Aorta (tissue), 5 donors: ENCODE results near the gene HMGB3. TPM values are rescaled to one million over a fixed set of nuclear protein-coding genes. Genes with fewer than 3 reads are reported as not detected.

ENCODE experiments used
- ATAC-seq: fragments of 200-7000 bp; cut with Tn5 transposase; one replicate; pipeline ENCODE4 v1.9.1; 2022; ENCODE audit warnings: moderate library complexity; ENCODE audit not compliant: low FRiP score
- DNase-seq, 2 donors: peaks; one replicate each; pipeline ENCODE4 v3.0.0-alpha.2; 2020
- H3K27ac ChIP-seq, 2 donors: one replicate each; pipeline ENCODE4 v1.5.1; 2013; ENCODE audit warnings: low read length in 2 of 2, mild to moderate bottlenecking in 2 of 2, moderate library complexity in 2 of 2, control low read depth in 1 of 2, inconsistent platforms in 1 of 2, low read depth in 1 of 2
- H3K27me3 ChIP-seq, 2 donors: one replicate each; pipeline ENCODE4 v1.6.1; 2013; ENCODE audit warnings: control low read depth in 1 of 2, low read length in 1 of 2, mild to moderate bottlenecking in 1 of 2, moderate library complexity in 1 of 2; ENCODE audit not compliant: insufficient read depth in 2 of 2, control insufficient read depth in 1 of 2
- H3K36me3 ChIP-seq, 2 donors: one replicate each; pipeline ENCODE4 v1.6.1; 2013; ENCODE audit warnings: control low read depth in 1 of 2, low read length in 1 of 2, mild to moderate bottlenecking in 1 of 2; ENCODE audit not compliant: insufficient read depth in 2 of 2, control insufficient read depth in 1 of 2
- H3K4me1 ChIP-seq, 2 donors: one replicate each; pipeline ENCODE4 v1.6.1; 2013; ENCODE audit warnings: low read length in 2 of 2, control low read depth in 1 of 2, mild to moderate bottlenecking in 1 of 2, moderate library complexity in 1 of 2; ENCODE audit not compliant: insufficient read depth in 2 of 2, control insufficient read depth in 1 of 2
- H3K4me3 ChIP-seq, 2 donors: one replicate each; pipeline ENCODE4 v1.5.1; 2013; ENCODE audit warnings: low read length in 2 of 2, control low read depth in 1 of 2, mild to moderate bottlenecking in 1 of 2
- H3K9me3 ChIP-seq: one replicate; pipeline ENCODE4 v1.6.1; 2013; ENCODE audit warnings: mild to moderate bottlenecking, low read length; ENCODE audit not compliant: control insufficient read depth
- WGBS, 2 donors: extraction: QIAGEN DNeasy Blood & Tissue Kit; methylation state at CpG; one replicate each; pipeline ENCODE4 v1.1.7; 2013; 5-methylcytosine and 5-hydroxymethylcytosine counted together
- intact Hi-C, 2 donors: fragments of 100-400 bp; cut with DNase I; formaldehyde crosslinking; loops; one replicate each; pipeline versions ENCODE4 v1.14.2 to v1.15.0; 2022
- polyA plus RNA-seq, 2 donors: library from polyadenylated mRNA; stranded (reverse); fragments of 200-250 nt; gene quantifications; one replicate each; pipeline ENCODE4 v1.2.3, GENCODE V29; 2013
- total RNA-seq, 2 donors: library from RNA; stranded (reverse); fragmentation: NEBNext Ultra II Directional; extraction: Animal tissue kit (Norgen Biotek cat#: 25700); gene quantifications; one replicate each; pipeline ENCODE4 v1.2.1, GENCODE V29; 2021
- donor health status: healthy with polysubstance abuse.
- donor health status: Bipolar disorder and iron deficiency.
- donor health status: DM: no; HTN: no; CAD: no.
- donor health status: DM: no; HTN: no; CAD: no.
- donor health status: DM: yes; HTN: yes; CAD: no.

HMGB3 gene
- total and polyA plus RNA-seq, 4 donors, result 2.9 to 3.8 (median 3.4) TPM

GRCh38 chrX:150967786-150968185 lies 15.3 kb upstream of the HMGB3 start:
- intact Hi-C loops, result no loop called here
- Histone ChIP-seq H3K27ac (no peak overlapping the region), H3K4me1 (no peaks in the 10 kb centered on the region), H3K27me3 (no peaks in the 10 kb centered on the region), H3K9me3 (no peaks in the 10 kb centered on the region), H3K36me3 (no peaks in the 10 kb centered on the region), H3K4me3 (no peak overlapping the region)
- ATAC-seq, result no peak
- DNase-seq, result no peak
- WGBS, 2 donors, result 84% methylated on average over 10 of the region's 10 CpGs

GRCh38 chrX:150968862-150969720 lies 14.0 kb upstream of the HMGB3 start:
- Histone ChIP-seq H3K9me3 (no peaks in the 10 kb centered on the region), H3K4me1 (no peaks in the 10 kb centered on the region), H3K4me3 (no peak overlapping the region), H3K27ac (no peak overlapping the region), H3K27me3 (no peaks in the 10 kb centered on the region), H3K36me3 (no peaks in the 10 kb centered on the region)
- 72 to 79% methylated on average over 17 of the region's 17 CpGs for WGBS, 2 donors
- ATAC-seq (no peak), DNase-seq (no peak)
- intact Hi-C loops, result no loop called here

GRCh38 chrX:150972450-150972849 lies 10.7 kb upstream of the HMGB3 start:
- no peaks in the 10 kb centered on the region for H3K36me3 ChIP-seq
- 54 to 58% methylated on average over 2 of the region's 2 CpGs for WGBS, 2 donors
- no peak overlapping the region for H3K27ac ChIP-seq
- ATAC-seq, result no peak
- no peaks in the 10 kb centered on the region for H3K4me1 ChIP-seq
- H3K9me3 ChIP-seq, result no peaks in the 10 kb centered on the region
- DNase-seq, result no peak
- H3K27me3 ChIP-seq, result no peaks in the 10 kb centered on the region
- intact Hi-C loops, result no loop called here
- H3K4me3 ChIP-seq, result no peak overlapping the region

- WGBS, 2 donors, result 37 to 49% methylated on average over 33 of the region's 33 CpGs
- no peaks in the 10 kb centered on the region for H3K4me1 ChIP-seq
- H3K9me3 ChIP-seq, result no peaks in the 10 kb centered on the region
- H3K36me3 ChIP-seq, result no peaks in the 10 kb centered on the region
- DNase-seq (peak in 1 of 2 donors; percentile 67), ATAC-seq (no peak)
- no peak overlapping the region for H3K4me3 ChIP-seq
- no peak overlapping the region for H3K27ac ChIP-seq
- H3K27me3 ChIP-seq, result no peaks in the 10 kb centered on the region
- intact Hi-C loops, result no loop called here
These were observed 7.3 kb upstream of the HMGB3 start for GRCh38 chrX:150975655-150976390.

GRCh38 chrX:150977411-150978162 lies 5.5 kb upstream of the HMGB3 start:
- Histone ChIP-seq H3K36me3 (no peaks in the 10 kb centered on the region), H3K9me3 (no peaks in the 10 kb centered on the region), H3K27me3 (no peaks in the 10 kb centered on the region), H3K4me1 (no peaks in the 10 kb centered on the region), H3K27ac (no peak overlapping the region), H3K4me3 (no peak overlapping the region)
- WGBS, 2 donors, result 82 to 92% methylated on average over 25 of the region's 25 CpGs
- intact Hi-C loops, result no loop called here
- no peak for ATAC-seq
- peak in 1 of 2 donors; percentile 69 for DNase-seq

GRCh38 chrX:150980186-150980585 lies 2.9 kb upstream of the HMGB3 start:
- Histone ChIP-seq H3K27me3 (no peaks in the 10 kb centered on the region), H3K4me1 (no peaks in the 10 kb centered on the region), H3K4me3 (no peak overlapping the region), H3K36me3 (no peaks in the 10 kb centered on the region), H3K27ac (no peak overlapping the region), H3K9me3 (no peaks in the 10 kb centered on the region)
- intact Hi-C loops, result loop anchor here (10.0 kb wide), 2 partner anchors 205 to 415 kb away; partner anchors contain the start of gene VMA21 (in 1 of the 2)
- 88 to 96% methylated on average over 5 of the region's 5 CpGs for WGBS, 2 donors
- DNase-seq (no peak), ATAC-seq (no peak)

- 77 to 95% methylated on average over 4 of the region's 4 CpGs for WGBS, 2 donors
- H3K4me3 ChIP-seq, result no peak overlapping the region
- no peak for DNase-seq
- H3K27me3 ChIP-seq, result no peaks in the 10 kb centered on the region
- no peak overlapping the region for H3K27ac ChIP-seq
- H3K9me3 ChIP-seq, result no peaks in the 10 kb centered on the region
- H3K36me3 ChIP-seq, result no peaks in the 10 kb centered on the region
- intact Hi-C loops, result loop anchor here (10.0 kb wide), 2 partner anchors 206 to 414 kb away; partner anchors contain the start of gene VMA21 (in 1 of the 2)
- H3K4me1 ChIP-seq, result no peaks in the 10 kb centered on the region
- no peak for ATAC-seq
These were observed 2.4 kb upstream of the HMGB3 start for GRCh38 chrX:150980711-150981110.

- H3K27me3 ChIP-seq, result no peaks in the 10 kb centered on the region
- no peak for DNase-seq
- intact Hi-C loops, result loop anchor here (2.0 to 10.0 kb wide), 3 partner anchors 84 to 412 kb away; partner anchors contain the start of genes CD99L2 (in 1 of the 2) and VMA21 (in 1 of the 2)
- H3K36me3 ChIP-seq, result no peaks in the 10 kb centered on the region
- no peak for ATAC-seq
- no peaks in the 10 kb centered on the region for H3K9me3 ChIP-seq
- H3K27ac ChIP-seq, result no peak overlapping the region
- 35 to 60% methylated on average over 20 of the region's 20 CpGs for WGBS, 2 donors
- H3K4me1 ChIP-seq, result no peaks in the 10 kb centered on the region
- H3K4me3 ChIP-seq, result no peak overlapping the region
These were observed 824 bp upstream of the HMGB3 start for GRCh38 chrX:150982235-150982787.
